Testis (tissue), 2 donors: ENCODE data around the gene GRM8.

Experiments used
- POLR2A ChIP-seq: fragments of 450-650 bp; IDR thresholded peaks from one replicate; pipeline ENCODE4 v1.6.1; 2017; ENCODE audit warnings: antibody characterized with exemption, mild to moderate bottlenecking, moderate library complexity
- TF ChIP-seq, protein P1 (sequence below), 3 experiments: fragments of 450-650 bp in 2 of 3; fragments of 200-600 bp in 1 of 3; sonication (generic) in 1 of 3; IDR thresholded peaks; one replicate each; pipeline ENCODE4 v1.5.1; 2016 to 2019; ENCODE audit warnings: antibody characterized with exemption in 3 of 3, mild to moderate bottlenecking in 2 of 3, moderate library complexity in 1 of 3

DNA sequence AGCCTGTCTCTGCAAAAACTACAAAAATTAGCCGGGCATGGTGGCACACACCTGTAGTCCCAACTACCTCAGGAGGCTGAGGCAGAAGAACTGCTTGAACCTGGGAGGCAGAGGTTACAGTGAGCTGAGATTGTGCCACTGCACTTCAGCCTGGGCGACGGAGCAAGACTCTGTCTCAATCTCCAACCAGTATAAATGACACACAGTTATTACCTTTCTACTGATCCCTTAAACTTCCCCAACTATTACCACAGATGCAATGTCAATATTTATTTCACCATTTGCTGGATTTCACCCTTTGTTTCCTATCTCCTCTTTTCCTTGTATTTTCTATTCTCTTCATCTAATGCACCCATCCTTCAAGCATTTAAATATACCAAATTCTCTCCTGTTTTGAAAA lies 431.8 kb downstream of the GRM8 start:
- TF ChIP-seq, protein P1, sequence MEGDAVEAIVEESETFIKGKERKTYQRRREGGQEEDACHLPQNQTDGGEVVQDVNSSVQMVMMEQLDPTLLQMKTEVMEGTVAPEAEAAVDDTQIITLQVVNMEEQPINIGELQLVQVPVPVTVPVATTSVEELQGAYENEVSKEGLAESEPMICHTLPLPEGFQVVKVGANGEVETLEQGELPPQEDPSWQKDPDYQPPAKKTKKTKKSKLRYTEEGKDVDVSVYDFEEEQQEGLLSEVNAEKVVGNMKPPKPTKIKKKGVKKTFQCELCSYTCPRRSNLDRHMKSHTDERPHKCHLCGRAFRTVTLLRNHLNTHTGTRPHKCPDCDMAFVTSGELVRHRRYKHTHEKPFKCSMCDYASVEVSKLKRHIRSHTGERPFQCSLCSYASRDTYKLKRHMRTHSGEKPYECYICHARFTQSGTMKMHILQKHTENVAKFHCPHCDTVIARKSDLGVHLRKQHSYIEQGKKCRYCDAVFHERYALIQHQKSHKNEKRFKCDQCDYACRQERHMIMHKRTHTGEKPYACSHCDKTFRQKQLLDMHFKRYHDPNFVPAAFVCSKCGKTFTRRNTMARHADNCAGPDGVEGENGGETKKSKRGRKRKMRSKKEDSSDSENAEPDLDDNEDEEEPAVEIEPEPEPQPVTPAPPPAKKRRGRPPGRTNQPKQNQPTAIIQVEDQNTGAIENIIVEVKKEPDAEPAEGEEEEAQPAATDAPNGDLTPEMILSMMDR (IDR thresholded peaks at IDR 0.05), result no peak
- TF ChIP-seq POLR2A, result no peak
